NCI-H1092 (cell line): ENCODE results near the gene TMC1.

ENCODE experiments used
- DNase-seq: peaks from one replicate; lab custom pipeline; 2025; lab: John Stamatoyannopoulos, UW

TMC1 gene

GRCh38 chr9:72873456-72873855 is 352.0 kb downstream of the TMC1 start:
- DNase-seq: no peak

DNA sequence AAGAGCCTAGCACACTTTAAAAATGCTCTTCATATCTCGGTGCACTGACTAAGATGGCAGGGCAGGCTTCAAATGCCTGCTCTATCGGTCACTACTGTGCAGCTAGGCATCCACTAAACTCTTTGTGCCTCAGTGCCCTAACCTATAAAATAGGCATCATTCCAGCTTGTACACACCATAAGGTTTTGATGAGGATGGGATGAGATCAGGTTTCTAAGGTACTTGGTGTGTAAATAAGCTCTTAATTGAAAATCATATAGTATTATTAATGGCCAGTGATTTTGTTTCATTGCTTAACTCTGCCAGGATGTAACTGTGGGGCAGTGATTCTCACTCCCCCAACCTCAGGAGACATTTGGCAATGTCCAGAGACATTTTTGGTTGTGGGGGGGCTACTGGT is 352.9 kb downstream of the TMC1 start:
- DNase-seq: no peak

DNA sequence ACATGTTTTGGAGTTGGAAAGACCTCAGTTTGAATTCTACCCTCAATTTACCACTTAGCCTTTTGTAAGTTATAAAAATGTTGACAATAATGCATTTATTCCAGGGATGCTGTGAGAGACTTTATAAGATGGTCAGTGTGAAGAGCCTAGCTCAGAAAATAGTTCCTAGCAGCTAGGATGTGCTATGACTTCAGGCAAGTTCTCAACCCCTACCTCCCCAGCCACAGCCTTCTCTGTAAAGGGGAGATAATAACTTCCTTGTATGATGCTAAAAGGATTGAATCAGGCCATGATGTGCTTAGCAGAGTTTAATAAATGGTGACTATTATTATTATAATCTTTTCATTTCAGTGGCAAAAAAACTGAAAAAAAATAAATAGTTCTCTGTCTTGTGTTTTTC is 353.8 kb downstream of the TMC1 start:
- no peak for DNase-seq

GRCh38 chr9:72880821-72881220 is 359.4 kb downstream of the TMC1 start:
- no peak for DNase-seq

- DNase-seq: no peak
These were observed 360.8 kb downstream of the TMC1 start for GRCh38 chr9:72882117-72882775.

GRCh38 chr9:72883875-72884274 is 362.5 kb downstream of the TMC1 start:
- no peak for DNase-seq

- no peak for DNase-seq
These were observed 363.1 kb downstream of the TMC1 start for GRCh38 chr9:72884508-72884907.
